Measurements from ENCODE around the gene TSKU. TPM values are rescaled to one million over a fixed set of nuclear protein-coding genes. Genes with fewer than 3 reads are reported as not detected.
"Not testable (repeated sequence)": the region's sequence is repeated elsewhere in the genome, so short reads cannot be mapped to it uniquely, and the experiment has no call there.

TSKU gene, protein sequence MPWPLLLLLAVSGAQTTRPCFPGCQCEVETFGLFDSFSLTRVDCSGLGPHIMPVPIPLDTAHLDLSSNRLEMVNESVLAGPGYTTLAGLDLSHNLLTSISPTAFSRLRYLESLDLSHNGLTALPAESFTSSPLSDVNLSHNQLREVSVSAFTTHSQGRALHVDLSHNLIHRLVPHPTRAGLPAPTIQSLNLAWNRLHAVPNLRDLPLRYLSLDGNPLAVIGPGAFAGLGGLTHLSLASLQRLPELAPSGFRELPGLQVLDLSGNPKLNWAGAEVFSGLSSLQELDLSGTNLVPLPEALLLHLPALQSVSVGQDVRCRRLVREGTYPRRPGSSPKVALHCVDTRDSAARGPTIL
- 100 to 1,000 TPM; 140 to 385 (median 202) TPM for total RNA-seq

GRCh38 chr11:76783294-76783895, at the start of gene TSKU:
TSKU (plus strand) TSS chr11:76783356; CDS start chr11:76795617, 12,261 bp downstream.
- H3K4me1 ChIP-seq, result peaks cover 0 to 55% (median 22%) of the 10 kb centered on the region in 4 donors
- 1% methylated on average over 12 to 45 of the region's 76 CpGs for WGBS, 2 donors
- peak within 1 kb of the TSS; percentile 90 to 96 (median 93) for H3K27ac ChIP-seq
- DNase-seq (ENCODE audit: low spot score in 2 of 2), result no peak
- peak within 1 kb of the TSS; percentile 60 to 98 (median 76) for H3K4me3 ChIP-seq
- no peaks in the 10 kb centered on the region for H3K9me3 ChIP-seq
- no peaks in the 10 kb centered on the region for H3K36me3 ChIP-seq
- TF ChIP-seq CTCF (IDR thresholded peaks at IDR 0.05) (no peak), EP300 (IDR thresholded peaks at IDR 0.05) (no peak), POLR2A (IDR thresholded peaks at IDR 0.05) (peak; percentile 55 to 56)
- no peaks in the 10 kb centered on the region for H3K27me3 ChIP-seq

- not testable (repeated sequence) for H3K27ac ChIP-seq; H3K36me3 ChIP-seq; H3K4me3 ChIP-seq; DNase-seq (ENCODE audit: low spot score in 2 of 2); H3K27me3 ChIP-seq; H3K9me3 ChIP-seq
- peaks cover 0 to 34% (median 0%) of the 10 kb centered on the region in 4 donors for H3K4me1 ChIP-seq
- whole genome bisulfite sequencing, 2 donors, result 29 to 38% methylated on average over 3 of the region's 3 CpGs
- TF ChIP-seq EP300 (IDR thresholded peaks at IDR 0.05) (peak in 1 of 2 donors; percentile 16), CTCF (IDR thresholded peaks at IDR 0.05) (peak; percentile 37 to 88 (median 50))
These were observed 49.2 kb upstream of the TSKU start for GRCh38 chr11:76733906-76734305.

GRCh38 chr11:76734456-76735420, 48.4 kb upstream of the TSKU start:
- no peak overlapping the region for H3K4me3 ChIP-seq
- H3K36me3 ChIP-seq, result no peaks in the 10 kb centered on the region
- peaks cover 0 to 41% (median 0%) of the 10 kb centered on the region in 4 donors for H3K4me1 ChIP-seq
- 76 to 79% methylated on average over 12 of the region's 12 CpGs for WGBS, 2 donors
- DNase-seq (ENCODE audit: low spot score in 2 of 2), result no peak
- peak overlapping the region in 2 of 4 donors; percentile 11 to 59 for H3K27ac ChIP-seq
- no peaks in the 10 kb centered on the region for H3K27me3 ChIP-seq
- TF ChIP-seq POLR2A (IDR thresholded peaks at IDR 0.05) (no peak), CTCF (IDR thresholded peaks at IDR 0.05) (no peak), EP300 (IDR thresholded peaks at IDR 0.05) (no peak)
- no peaks in the 10 kb centered on the region for H3K9me3 ChIP-seq

- no peak overlapping the region for H3K27ac ChIP-seq
- H3K4me1 ChIP-seq, result peaks cover 0 to 44% (median 0%) of the 10 kb centered on the region in 4 donors
- no peaks in the 10 kb centered on the region for H3K9me3 ChIP-seq
- TF ChIP-seq CTCF (IDR thresholded peaks at IDR 0.05) (no peak), EP300 (IDR thresholded peaks at IDR 0.05) (no peak), POLR2A (IDR thresholded peaks at IDR 0.05) (no peak)
- no peaks in the 10 kb centered on the region for H3K27me3 ChIP-seq
- no peaks in the 10 kb centered on the region for H3K36me3 ChIP-seq
- no peak overlapping the region for H3K4me3 ChIP-seq
- 84 to 89% methylated on average over 13 of the region's 13 CpGs for WGBS, 2 donors
- no peak for DNase-seq (ENCODE audit: low spot score in 2 of 2)
These were observed 47.3 kb upstream of the TSKU start for GRCh38 chr11:76735841-76736240.
